HG03439 (cell line): ENCODE measurements around the gene SETMAR.
"Not testable (repeated sequence)": the region's sequence is repeated elsewhere in the genome, so short reads cannot be mapped to it uniquely, and the experiment has no call there.

Experiments
- ATAC-seq: cut with Tn5 transposase; IDR thresholded peaks from one replicate; pipeline ENCODE4 v1.9.1; 2021; ENCODE audit warnings: mild to moderate bottlenecking, moderate library complexity; ENCODE audit not compliant: unreplicated experiment

The SETMAR gene

DNA sequence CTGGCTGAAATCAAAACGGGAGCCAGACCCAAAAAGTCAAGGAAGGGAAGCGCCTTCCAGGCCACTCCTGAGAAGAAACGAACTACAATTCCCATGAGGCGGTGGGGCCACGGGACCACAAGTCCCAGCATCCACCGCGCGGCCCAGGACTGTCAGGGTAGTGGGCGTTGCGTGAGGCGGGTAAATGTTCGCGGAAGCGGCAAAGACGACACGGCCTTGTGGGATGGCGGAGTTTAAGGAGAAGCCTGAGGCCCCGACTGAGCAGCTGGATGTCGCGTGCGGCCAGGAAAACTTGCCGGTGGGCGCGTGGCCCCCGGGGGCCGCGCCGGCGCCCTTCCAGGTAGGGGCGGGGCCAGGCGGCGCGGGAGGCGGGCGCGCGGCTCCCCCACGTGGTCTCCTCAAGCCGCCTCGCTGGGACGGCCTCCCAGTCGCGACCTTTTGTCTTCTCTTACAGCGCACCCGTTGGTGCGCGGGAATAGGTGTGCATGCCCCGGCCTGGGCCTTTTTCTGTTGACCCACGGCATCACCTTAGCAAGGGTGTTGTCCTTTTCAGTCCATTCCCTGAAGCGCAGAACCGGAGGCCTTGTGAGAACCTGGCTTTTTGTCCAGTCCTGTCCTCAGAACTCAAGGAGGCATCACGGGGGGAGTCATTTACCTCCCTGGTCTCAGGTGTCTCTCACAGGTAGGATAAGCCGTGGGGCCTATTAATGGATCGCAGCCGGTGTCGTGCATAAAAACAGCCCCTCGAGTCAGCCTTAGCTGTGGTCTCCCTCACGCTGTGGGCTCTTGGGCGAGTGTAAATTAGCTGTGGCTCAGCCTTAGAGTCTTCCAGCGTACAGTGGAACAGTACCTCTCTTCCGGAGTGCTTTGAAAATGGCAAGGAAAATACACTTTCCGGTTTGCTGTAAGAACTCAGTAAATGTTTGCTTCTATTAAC is at the start of gene SETMAR:
Gene SETMAR, plus strand, starts transcription at position 183 of the 937 bp plus-strand sequence. Its CDS starts 2 bp downstream, at position 185.
- ATAC-seq, result peak; percentile 99

DNA sequence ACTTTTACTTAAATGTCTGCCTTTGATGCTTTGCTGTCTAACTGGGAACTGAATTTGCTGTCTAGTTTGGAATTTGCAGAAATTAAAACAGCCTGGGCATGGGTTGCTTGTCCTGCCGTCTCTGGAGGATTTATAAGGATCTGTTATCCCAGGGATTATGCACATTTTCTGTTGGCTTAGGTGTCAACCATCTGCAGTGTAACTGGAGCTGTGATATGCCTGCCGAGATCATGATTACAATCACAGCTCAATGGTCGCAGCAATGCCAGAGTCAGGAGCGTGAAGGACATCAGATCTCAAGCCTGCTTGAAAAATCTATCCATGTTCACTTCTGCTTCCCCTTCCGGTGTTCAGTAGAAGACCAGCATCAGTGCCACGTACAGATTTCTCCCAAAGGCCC is 41.8 kb upstream of the SETMAR start:
- ATAC-seq, result no peak

DNA sequence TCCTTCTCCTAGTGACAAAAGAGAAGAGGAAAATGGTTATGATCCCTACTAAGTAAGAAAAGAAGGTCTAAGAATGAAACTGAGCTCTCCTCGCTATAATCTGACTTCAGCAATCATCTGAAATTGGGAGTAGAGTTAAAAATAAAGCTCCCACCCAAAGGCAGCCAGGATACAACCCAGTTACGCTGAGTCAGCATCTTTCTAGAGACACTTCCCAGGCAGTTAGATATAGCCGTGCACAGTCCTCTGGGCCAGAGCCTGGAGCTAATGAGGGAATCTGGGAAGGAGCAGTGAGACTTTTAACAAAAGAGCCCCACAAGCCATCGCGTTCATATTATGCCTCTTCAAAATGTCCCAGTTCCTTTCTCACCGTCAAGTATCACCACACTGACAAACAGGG is 39.1 kb upstream of the SETMAR start:
- no peak for ATAC-seq

DNA sequence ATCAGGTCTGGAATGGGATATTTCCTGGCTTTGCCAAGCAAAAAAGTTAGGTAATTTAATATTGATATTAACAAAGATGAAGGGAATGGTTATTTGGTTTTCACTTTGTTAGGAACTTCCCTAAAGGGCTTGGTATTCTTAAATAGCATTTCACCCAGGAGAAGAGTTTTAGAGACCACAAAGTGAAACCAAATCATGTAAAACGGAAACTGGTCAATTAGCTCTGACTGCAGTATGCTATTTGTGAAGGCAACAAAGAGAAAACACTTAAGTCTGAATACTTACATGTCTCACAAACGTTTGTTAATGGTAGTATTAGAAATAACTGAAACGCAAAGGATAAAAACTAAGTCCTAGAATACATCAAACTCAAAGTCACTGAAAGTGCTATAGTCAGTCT is 32.4 kb upstream of the SETMAR start:
- ATAC-seq, result peak; percentile 64

DNA sequence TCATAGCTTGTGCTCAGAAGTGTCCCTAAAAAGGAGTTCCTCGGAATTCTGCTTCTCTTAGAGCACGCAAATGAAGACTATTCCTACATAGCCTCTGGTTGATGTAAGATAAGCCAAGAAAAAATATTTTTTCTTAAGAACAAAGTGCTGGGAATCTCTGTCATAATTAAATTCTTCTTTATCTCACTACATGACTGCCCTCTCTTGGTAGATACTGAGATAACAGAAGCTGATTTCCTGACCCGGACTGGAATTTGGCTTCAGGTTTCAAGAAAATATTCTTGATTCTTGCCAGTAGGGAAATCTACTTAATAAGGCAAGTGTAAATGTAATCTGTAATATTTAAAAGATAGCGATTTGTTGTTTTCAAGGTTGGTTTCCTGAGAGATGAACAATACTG is 31.3 kb upstream of the SETMAR start:
- ATAC-seq, result no peak

DNA sequence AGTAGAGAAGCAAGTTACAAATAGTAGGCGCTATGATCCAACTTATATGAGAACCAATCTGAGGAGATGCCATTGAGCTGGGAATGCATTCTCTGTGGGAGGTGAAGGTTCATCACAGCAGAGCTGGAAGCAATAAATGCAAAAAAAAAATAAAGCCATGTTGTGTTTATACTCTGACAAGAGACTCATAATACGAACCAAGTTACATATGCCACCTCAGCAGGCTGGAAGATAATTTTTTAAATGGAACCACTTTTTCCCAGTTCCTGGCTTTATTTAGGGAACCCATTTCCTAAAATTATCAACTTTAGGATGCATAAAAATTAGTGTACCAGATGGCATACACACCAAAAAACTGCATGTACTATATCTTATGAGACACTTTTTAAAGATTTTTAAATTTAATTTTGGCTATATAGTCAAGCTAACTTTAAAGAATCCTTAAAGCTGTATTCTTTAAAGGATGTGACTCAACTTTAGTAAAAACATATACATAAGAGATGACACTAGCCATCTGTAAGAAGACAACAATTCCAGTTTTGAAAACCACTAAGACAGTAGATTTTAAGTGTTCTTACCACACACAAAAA is 23.6 kb upstream of the SETMAR start:
- ATAC-seq, result no peak

DNA sequence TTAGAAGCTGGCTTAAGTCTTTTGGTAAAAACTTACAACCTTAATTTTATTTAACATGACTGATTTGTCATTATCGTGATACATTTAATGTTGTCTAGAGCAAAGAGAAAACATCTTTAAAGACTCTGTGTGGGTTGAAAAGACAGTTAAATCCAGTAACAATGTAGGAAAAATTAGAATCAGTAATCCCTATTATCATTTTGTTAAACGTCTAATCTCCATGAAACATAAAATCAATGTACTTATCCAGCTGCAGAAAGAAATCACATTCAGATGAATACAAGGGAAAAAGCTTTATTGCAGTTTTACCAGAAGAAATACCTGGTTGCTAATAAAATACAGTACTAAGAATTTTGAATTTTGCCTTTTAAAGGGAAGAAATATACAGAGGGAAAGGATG is 21.2 kb upstream of the SETMAR start:
- ATAC-seq, result no peak

DNA sequence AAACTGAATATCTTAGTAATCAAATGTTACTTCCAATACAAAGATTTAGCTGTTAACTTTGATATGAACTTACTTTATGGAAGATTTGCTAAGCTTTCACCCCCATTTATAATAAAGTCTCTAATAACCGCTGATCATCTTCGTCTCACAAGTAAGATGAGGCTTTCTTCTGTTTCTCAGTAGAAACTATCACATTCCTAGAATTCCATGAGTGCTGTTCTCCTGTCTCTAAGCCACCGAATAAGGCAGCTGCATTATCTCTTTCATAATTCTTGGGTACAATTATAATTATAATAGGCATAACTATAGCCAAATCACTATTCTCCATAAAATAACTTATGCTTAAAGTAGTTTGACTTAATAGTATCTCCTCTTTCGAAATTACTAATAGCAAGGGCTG is 18.3 kb upstream of the SETMAR start:
- ATAC-seq, result no peak

DNA sequence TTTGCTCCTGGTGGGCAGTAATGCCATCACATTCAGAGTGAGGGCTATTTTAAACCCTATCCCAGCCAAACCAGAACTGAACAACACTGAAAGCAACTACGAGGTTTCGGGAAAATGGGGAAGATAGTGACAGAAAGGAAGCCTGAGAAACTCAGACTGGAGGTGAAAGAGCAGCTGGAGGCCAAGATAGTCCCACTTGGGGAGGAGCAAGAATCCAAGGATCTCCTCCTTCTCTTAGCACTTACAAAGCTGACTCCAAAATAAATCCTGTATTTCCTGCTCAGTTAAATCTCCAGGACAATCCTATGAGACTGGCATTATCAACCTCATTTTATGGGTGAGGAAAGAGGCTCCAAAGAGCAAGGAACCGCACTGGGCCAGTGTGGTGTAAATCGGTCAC is 14.1 kb upstream of the SETMAR start:
- ATAC-seq, result no peak

DNA sequence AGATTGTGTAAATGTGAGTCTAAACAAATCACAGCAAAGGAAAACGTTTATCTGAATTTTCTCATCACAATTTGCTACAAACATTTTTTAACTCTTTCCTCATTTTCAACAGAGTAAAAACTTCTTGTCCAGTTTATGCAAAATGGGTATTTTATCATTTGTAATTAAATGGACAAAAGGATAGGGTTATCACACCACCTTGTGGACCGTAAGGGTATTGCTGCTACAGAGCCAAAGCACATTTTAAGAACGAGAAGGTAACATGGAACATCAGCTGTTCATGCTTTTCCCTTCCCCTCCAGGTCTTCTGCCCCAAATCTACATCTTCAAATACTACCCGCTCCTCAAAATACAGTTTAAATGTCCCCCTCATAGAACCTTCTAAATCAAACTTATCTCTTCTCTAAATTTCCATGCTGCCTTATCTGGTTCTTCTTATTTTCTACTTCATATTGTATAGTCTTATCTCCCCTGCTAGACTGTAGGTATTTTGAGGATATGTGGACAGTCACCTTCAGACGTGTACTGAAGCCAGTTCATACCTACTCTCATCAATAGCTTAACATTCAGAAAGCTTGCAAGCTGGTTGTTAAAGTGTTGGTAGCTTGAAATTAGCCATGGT is 12.8 kb upstream of the SETMAR start:
- ATAC-seq, result peak; percentile 69

DNA sequence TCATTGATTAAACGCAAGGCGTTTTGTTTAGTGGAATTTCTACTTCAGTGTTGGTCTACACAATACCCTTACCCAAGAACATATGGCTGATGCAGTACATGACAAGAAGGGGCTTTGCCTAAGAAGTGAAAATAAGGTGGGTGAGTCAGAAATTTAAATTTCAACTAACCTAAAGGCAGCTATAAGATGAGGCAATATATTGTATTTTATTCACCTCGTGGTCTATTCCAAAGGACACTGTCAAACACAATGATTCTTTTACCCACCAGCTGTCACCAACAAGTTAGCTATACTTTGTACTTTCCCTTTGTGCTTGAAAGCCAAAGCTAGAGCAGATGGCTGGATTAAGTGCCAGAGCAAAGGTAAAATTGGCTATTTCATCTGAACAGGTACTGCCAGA is 10.9 kb upstream of the SETMAR start:
- ATAC-seq, result no peak

DNA sequence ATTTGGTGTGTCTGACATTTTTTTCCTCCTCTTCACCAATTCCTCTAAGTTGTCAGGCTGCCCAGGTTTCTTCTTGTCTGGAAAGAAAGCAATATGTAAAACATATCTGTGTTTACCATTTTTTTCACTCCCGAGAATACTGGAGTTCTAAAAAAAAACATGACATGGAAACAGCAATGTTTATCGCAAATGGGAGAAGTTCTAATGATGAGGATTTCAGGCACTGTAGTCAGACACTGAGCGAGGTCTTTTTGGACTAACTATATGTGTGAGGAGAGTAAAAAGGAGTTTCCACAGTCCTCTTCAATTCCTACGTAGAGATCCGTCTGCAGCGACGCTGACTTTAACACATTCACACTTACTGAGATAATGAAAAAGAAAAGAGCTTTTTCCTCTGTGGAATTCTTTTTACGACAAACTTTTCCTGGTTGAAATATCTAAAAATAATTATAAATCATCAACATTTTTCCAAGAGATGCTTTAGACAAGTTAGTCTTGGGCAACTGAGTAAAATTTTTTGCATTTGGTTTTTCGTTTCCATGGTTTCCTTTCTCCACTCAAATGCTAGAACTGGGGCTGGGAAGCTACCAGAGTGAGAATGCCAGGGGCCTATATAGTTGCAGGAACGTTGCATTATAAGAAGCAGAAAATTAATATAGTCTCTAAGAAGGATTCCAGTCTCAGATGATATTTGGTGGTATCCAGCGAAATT is 8.4 kb upstream of the SETMAR start:
- ATAC-seq, result no peak

DNA sequence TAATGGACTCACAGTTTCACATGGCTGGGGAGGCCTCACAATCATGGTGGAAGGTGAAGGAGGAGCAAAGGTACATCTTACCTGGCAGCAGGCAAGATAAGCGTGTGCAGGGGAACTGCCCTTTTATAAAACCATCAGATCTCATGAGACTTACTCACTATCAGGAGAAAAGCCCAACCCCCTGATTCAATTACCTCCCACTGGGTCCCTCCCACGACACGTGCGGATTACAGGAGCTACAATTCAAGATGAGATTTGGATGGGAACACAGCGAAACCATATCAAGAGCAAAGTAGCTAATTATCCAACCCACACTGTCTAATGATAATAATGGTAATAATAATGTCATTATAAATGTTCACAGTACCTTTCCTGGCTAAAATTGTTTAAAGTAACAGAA is 6.7 kb upstream of the SETMAR start:
- not testable (repeated sequence) for ATAC-seq

DNA sequence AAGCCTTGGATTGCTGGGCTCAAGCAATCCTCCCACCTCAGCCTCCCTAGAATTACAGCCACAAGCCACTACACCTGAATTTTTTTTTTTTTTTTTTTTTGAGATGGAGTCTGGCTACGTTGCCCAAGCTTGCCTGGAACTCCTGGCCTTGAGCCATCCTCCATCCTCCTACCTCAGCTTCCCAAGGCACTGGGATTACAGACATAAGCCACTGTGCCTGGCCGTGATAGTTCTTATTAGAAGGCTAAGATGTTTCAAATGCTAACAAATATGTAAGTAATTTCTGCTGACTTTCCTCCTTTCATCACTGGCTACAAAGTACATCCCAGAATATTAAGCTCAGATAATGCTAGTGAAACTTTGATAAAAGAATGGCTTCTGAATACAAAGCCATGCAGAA is 5.7 kb upstream of the SETMAR start:
- ATAC-seq, result no peak

DNA sequence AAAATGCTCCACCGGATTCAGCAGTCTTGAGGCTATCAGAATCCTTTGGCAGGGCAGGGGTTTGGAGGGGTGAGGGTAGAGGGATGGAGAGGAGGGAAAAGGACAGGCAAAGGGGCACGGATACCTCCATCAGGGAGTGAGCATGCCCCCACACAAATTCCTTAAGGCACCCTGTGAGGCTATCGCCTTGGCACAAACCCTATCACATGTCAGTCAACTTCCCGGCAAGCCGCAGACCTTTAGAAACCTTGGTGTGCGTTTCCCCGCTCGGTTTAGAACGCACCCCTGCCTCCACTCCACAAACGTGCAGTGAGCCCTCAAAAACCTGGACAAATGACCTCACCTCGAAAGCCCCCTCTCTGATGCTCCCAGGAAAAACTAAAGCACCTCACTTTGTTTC is 422 bp upstream of the SETMAR start:
- ATAC-seq, result peak; percentile 0

DNA sequence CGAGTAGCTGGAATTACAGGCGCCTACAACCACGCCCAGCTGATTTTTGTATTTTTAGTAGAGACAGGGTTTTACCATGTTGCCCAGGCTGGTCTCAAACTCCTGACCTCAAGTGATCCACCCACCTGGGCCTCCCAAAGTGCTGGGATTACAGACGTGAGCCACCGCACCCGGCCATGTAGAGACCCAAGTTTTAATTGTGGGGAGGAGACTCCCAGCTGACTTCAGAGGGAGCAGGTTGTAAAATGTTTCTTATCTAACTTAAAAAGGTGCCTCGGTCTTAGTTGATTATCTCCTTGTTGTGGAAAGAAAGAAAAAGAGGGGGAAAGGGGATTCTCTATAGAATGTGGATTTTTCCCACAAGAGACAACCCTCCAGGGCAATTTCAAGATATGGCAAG is 2.0 kb downstream of the SETMAR start:
- not testable (repeated sequence) for ATAC-seq

DNA sequence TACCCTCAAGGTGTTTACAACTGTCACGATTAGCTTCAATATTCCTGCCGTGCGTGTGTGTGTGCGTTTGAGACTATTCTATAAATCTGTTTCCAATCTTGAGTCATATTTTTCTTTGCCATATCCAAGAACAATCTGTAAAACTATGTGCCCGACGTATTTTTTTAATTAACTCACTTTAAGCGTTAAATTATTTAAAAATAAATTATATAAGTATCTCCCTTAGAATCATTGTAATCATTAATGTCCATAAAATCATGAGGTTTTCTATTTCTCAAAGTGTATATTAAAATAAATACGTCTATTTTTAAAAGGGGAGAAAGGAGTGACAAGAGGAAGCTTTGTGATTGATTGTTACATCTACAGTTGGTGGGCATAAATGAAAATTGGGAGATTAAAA is 2.9 kb downstream of the SETMAR start:
- no peak for ATAC-seq

DNA sequence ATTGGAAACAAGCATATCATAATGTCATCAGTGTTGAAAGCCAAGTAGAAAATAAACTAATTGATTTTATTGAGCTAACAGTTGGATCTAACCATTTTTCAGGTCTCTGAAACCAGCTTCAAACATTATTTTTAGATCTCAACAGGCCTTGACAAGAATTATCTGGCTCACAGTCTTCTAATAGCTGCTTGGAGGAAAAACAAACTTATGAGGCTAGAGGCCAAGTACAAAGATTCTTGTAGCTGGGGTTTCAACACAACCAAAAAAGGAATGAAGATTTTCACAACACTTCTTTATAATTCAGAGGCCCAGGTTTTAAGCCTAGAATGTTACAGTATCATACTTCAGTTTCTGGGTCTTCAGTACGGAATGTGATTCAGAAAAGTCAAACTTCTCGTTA is 3.7 kb downstream of the SETMAR start:
- no peak for ATAC-seq

DNA sequence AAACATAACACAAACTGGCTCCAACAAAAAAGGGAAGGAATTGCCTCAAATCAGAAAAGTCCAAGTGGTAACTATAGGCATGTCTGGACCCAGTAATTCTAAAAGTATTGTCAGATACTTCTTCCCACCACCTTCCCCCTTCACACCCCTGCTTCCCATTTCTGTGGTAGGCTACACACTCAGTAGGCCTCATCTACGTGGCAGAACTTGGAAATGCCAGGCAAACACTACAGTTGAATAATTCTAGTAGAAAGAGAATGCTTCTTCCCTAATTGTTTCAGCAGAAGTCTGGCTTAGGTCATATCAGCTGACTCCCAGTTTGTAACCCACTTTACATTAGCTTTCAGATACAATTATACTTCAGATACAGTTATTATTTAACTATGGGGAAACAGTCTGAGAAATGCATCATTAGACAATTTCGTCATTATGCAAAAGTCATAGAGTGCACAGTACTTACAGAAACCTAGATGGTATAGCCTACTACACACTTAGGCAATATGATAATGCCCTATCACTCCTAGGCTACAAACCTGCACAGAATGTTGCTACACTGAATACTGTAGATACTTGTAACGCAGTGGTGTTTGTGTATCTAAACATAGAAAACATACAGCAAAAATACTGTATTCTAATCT is 6.4 kb downstream of the SETMAR start:
- no peak for ATAC-seq

DNA sequence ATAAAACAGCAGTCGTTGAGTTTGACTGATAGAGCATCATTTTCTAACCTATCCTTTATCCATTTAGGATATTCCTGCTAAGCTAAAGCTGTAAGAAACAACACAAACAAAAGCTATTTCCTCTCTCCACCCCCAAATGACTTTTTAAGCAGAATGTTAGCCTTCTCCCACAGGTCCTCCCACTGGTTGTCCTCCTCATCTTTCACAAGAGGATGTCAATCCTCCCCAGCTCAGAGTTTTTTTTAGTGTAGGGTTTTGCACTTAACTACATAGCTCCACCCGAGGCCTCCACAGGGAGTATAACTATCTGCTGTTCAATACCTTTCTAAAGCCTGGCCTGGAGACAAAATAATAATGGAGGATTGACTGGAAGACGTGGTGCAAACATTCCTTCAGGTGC is 7.8 kb downstream of the SETMAR start:
- ATAC-seq, result no peak

DNA sequence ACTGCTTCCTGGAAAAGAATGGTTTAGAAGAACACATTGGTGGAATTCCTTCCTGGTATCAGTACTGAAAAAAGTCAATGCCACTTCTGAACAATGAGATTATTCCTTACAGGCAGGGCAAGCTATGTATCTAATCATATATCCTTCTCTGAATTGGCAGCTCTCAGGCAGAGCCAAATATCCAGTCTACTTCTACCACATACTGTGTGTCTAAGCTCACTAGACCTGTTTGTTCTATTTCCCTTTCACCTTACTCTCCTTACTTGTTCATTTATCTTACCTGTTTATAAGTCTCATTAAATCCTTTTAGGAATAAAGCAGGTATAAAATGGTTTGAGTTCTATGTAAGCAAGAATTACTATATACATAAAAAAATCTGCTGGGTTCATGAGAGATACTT is 8.3 kb downstream of the SETMAR start:
- no peak for ATAC-seq
